Colon (tissue), 2 donors: ENCODE results near the gene TIFAB.

Experiments used
- FAIRE-seq: peaks from 2 replicates; lab custom pipeline; 2012; peaks lifted over from hg19 to GRCh38; lab: Jason Lieb, UNC
- donor health status: control.
- donor health status: control.

Gene TIFAB

GRCh38 chr5:135481909-135482311 lies 29.8 kb upstream of the TIFAB start:
- no peak for FAIRE-seq

GRCh38 chr5:135481387-135481786 lies 29.2 kb upstream of the TIFAB start:
- no peak for FAIRE-seq

- FAIRE-seq = no peak
These were observed 28.4 kb upstream of the TIFAB start for GRCh38 chr5:135480511-135480910.

GRCh38 chr5:135478938-135479337 lies 26.8 kb upstream of the TIFAB start:
- FAIRE-seq = no peak

- FAIRE-seq = no peak
These were observed 25.5 kb upstream of the TIFAB start for GRCh38 chr5:135477613-135478066.

- no peak for FAIRE-seq
These were observed 24.7 kb upstream of the TIFAB start for GRCh38 chr5:135476615-135477581.

- FAIRE-seq = no peak
These were observed 22.0 kb upstream of the TIFAB start for GRCh38 chr5:135473956-135474670.

- FAIRE-seq = no peak
These were observed 20.0 kb upstream of the TIFAB start for GRCh38 chr5:135472141-135472540.

- FAIRE-seq = no peak
These were observed 19.6 kb upstream of the TIFAB start for GRCh38 chr5:135471726-135472125.

GRCh38 chr5:135469911-135470310 lies 17.8 kb upstream of the TIFAB start:
- no peak for FAIRE-seq

- no peak for FAIRE-seq
These were observed 16.4 kb upstream of the TIFAB start for GRCh38 chr5:135468541-135468940.

- FAIRE-seq = no peak
These were observed 15.8 kb upstream of the TIFAB start for GRCh38 chr5:135467871-135468485.

- FAIRE-seq = no peak
These were observed 15.0 kb upstream of the TIFAB start for GRCh38 chr5:135467051-135467625.

- no peak for FAIRE-seq
These were observed 14.3 kb upstream of the TIFAB start for GRCh38 chr5:135466178-135467050.

- FAIRE-seq = no peak
These were observed 13.4 kb upstream of the TIFAB start for GRCh38 chr5:135465391-135466122.

GRCh38 chr5:135462304-135462703 lies 10.2 kb upstream of the TIFAB start:
- FAIRE-seq = no peak

- FAIRE-seq = no peak
These were observed 9.5 kb upstream of the TIFAB start for GRCh38 chr5:135461481-135462151.

- FAIRE-seq = no peak
These were observed 8.3 kb upstream of the TIFAB start for GRCh38 chr5:135460246-135461033.

GRCh38 chr5:135458921-135459331 lies 6.8 kb upstream of the TIFAB start:
- no peak for FAIRE-seq
